ENCODE data around the gene ODF2.

DNA sequence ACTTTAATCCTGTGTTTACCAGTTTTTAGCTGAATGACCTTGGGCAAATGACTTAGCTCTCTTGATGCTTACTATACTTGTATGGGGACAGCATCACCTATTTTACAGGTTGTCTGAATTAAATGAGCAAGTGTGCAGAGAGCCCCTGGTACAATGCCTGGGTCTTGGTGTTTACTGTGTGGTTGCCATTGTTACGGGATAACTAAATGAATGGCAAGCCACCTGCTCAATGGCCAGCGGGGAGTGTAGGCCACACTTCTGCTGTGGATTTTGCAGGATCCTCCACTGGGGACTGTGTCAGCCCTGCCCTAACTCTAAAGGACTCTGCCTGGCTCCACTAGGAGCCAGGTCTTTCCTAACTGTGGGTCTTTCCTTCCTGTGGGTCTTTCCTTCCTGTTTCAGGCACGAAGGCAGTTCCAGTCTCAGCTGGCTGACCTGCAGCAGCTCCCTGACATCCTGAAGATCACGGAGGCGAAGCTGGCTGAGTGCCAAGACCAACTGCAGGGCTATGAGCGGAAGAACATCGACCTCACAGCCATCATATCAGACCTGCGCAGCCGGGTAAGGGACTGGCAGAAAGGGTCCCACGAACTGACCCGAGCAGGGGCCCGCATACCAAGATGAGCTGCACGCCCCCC, 38.4 kb downstream of the ODF2 start:
- TF ChIP-seq, protein P1, sequence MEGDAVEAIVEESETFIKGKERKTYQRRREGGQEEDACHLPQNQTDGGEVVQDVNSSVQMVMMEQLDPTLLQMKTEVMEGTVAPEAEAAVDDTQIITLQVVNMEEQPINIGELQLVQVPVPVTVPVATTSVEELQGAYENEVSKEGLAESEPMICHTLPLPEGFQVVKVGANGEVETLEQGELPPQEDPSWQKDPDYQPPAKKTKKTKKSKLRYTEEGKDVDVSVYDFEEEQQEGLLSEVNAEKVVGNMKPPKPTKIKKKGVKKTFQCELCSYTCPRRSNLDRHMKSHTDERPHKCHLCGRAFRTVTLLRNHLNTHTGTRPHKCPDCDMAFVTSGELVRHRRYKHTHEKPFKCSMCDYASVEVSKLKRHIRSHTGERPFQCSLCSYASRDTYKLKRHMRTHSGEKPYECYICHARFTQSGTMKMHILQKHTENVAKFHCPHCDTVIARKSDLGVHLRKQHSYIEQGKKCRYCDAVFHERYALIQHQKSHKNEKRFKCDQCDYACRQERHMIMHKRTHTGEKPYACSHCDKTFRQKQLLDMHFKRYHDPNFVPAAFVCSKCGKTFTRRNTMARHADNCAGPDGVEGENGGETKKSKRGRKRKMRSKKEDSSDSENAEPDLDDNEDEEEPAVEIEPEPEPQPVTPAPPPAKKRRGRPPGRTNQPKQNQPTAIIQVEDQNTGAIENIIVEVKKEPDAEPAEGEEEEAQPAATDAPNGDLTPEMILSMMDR (IDR thresholded peaks at IDR 0.05): no peak
- peak in 1 of 2 donors; percentile 20 for TF ChIP-seq POLR2AphosphoS5 (IDR thresholded peaks at IDR 0.05)

All from upper lobe of left lung (tissue), 4 donors.